Duodenal mucosa (tissue), 2 donors: Measurements from ENCODE around the gene SCARF1.

Source experiments
- H3K27ac ChIP-seq: one replicate; pipeline ENCODE4 v1.7.0; 2013; ENCODE audit warnings: low read depth, low read length
- H3K27me3 ChIP-seq, 2 donors: one replicate each; pipeline ENCODE4 v1.7.0; 2013; ENCODE audit warnings: low read length in 2 of 2, control low read depth in 1 of 2; ENCODE audit not compliant: insufficient read depth in 2 of 2, control insufficient read depth in 1 of 2
- H3K36me3 ChIP-seq, 2 donors: one replicate each; pipeline ENCODE4 v1.7.0; 2013; ENCODE audit warnings: low read length in 2 of 2, control low read depth in 1 of 2; ENCODE audit not compliant: insufficient read depth in 2 of 2, control insufficient read depth in 1 of 2
- H3K4me1 ChIP-seq, 2 donors: one replicate each; pipeline ENCODE4 v1.7.0; 2013; ENCODE audit warnings: low read length in 2 of 2, control low read depth in 1 of 2; ENCODE audit not compliant: insufficient read depth in 2 of 2, control insufficient read depth in 1 of 2
- H3K4me3 ChIP-seq, 2 donors: one replicate each; pipeline ENCODE4 v1.7.0; 2013; ENCODE audit warnings: low read length in 2 of 2, low read depth in 1 of 2
- H3K9ac ChIP-seq, 2 donors: one replicate each; pipeline ENCODE4 v1.7.0; 2013; ENCODE audit warnings: low read length in 2 of 2, low read depth in 1 of 2
- H3K9me3 ChIP-seq, 2 donors: one replicate each; pipeline ENCODE4 v1.7.0; 2013; ENCODE audit warnings: low read length in 2 of 2, control low read depth in 1 of 2; ENCODE audit not compliant: control insufficient read depth in 1 of 2

The SCARF1 gene

DNA sequence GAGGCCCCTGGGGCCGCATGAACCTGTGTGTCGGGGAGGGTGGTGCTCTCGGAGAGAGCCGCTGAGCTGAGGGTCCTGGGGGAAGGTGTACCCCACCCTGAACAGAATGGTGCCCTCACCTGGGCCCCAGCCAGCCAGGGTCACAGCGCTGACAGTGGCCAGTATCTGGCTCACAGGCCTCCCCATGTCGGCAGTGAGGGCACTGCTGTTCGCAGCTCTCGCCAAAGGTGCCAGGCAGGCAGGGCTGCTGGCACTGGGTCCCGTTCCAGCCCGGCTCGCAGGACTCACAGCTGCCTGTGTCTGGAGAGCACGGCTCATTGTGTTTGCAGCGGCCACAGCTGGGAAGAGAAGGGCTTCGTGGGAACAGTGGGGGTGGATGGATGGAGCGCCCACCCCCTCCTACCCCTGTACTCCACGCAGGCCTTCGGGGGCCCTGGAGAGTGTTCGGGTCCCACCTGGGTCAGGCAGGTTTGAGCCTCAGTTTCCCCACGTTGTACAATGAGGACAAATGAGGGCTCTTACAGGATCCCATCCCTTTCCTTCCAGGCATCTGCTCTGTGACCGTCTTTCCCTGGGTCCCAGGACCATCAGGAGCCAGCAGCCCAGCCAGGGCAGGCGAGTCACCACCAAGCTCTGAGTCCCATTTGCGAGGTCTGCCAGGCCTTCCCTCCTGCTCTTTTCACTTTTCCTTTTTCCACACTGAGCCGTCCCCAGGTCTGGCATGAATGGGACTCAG lies 5.0 kb downstream of the SCARF1 start:
- Histone ChIP-seq H3K4me1 (peaks cover 8 to 19% of the 10 kb centered on the region in 2 donors), H3K27me3 (no peaks in the 10 kb centered on the region), H3K36me3 (peaks cover 0 to under 1% of the 10 kb centered on the region in 2 donors), H3K27ac (no peak overlapping the region), H3K9me3 (no peaks in the 10 kb centered on the region), H3K4me3 (no peak overlapping the region), H3K9ac (no peak overlapping the region)

DNA sequence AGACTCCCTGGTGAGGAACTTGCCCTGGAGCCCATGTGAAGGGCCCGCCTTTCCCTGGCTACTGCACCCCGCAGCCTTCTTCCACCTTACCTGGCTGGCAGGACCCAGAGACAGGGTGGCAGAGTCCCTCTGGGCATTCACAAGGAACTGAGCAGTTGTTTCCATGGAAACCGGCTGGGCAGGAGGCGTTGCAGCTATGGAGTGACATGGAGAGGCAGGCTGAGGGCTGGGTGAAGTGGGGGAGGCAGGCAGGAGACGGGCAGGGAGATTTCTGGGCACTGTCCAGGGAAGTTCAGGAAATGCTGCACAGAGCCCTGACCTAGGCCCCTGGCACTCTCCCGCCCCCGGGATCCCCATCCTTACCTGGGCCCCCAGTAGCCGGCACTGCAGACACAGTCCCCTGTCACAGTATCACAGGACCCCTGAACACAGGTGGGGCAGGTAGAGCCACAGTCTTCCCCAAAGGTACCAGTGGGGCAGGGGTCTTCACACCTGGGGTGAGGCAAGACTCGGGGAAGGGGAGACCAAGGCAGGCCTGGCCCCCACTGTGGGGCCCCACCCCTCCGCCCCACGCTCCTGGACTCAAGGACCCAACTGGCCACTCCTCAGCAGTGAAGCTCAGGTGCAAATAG lies 5.9 kb downstream of the SCARF1 start:
- Histone ChIP-seq H3K27me3 (no peaks in the 10 kb centered on the region), H3K36me3 (peaks cover 0 to 3% of the 10 kb centered on the region in 2 donors), H3K9ac (no peak overlapping the region), H3K27ac (no peak overlapping the region), H3K4me3 (no peak overlapping the region), H3K4me1 (peaks cover 8 to 14% of the 10 kb centered on the region in 2 donors), H3K9me3 (no peaks in the 10 kb centered on the region)

- Histone ChIP-seq H3K27me3 (no peaks in the 10 kb centered on the region), H3K9ac (no peak overlapping the region), H3K4me1 (peaks cover 0 to 5% of the 10 kb centered on the region in 2 donors), H3K36me3 (peaks cover 0 to 3% of the 10 kb centered on the region in 2 donors), H3K4me3 (no peak overlapping the region), H3K9me3 (no peaks in the 10 kb centered on the region), H3K27ac (no peak overlapping the region)
These were observed 6.8 kb downstream of the SCARF1 start for GRCh38 chr17:1638624-1639300.

DNA sequence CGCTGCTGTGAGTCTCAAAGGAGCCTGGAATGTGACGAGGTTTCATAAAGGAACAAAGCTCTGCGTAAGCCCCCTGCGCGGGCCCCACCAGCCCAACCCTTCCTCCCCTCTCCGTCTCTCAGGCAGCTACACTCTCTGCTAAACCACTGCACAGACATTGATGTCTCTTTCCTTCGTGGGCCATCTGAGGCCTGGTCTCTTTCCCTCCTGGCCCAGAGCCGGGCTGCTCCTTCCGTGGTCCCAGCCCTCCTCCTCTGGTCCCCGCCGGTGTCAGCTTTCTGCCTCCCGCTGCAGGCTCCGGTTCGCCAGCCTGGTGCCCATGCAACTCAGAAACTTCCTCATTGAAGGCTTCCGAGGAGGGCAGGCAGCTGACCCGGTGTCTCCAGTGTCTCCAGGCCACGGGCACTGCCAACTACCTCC lies 7.4 kb downstream of the SCARF1 start:
- Histone ChIP-seq H3K36me3 (peaks cover 0 to 3% of the 10 kb centered on the region in 2 donors), H3K9me3 (no peaks in the 10 kb centered on the region), H3K27ac (no peak overlapping the region), H3K4me3 (no peak overlapping the region), H3K9ac (no peak overlapping the region), H3K4me1 (peaks cover 0 to 4% of the 10 kb centered on the region in 2 donors), H3K27me3 (no peaks in the 10 kb centered on the region)

DNA sequence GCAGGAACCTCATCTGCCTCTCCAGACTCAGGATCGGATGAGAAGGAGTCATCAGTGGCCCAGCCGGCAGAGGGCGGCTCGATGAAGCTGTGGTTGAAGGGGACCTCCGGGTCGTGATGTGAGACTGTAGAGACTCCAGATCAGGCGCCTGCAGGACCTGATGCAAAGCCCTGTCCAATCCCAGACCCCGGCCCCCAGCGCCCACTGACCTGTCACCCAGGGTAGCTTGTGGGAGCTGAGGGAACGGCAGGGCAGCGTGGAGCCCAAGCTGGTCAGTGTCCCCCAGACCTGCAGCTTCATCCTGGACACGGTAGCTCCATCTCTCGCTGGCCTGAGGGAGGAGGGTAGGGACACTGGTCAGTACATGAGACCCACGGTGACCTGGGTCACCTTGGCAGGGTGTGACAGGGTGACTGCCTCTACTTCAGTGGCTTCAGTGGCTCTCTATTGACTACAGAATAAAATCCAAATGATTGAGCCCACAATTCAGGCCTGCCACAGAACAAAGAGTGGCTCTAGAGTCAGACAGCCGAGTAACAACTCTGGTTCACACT lies 8.7 kb downstream of the SCARF1 start:
- peaks cover 0 to 4% of the 10 kb centered on the region in 2 donors for H3K4me1 ChIP-seq
- no peaks in the 10 kb centered on the region for H3K9me3 ChIP-seq
- no peaks in the 10 kb centered on the region for H3K27me3 ChIP-seq
- no peak overlapping the region for H3K27ac ChIP-seq
- no peak overlapping the region for H3K9ac ChIP-seq
- peaks cover 0 to 3% of the 10 kb centered on the region in 2 donors for H3K36me3 ChIP-seq
- H3K4me3 ChIP-seq, result no peak overlapping the region

- no peak overlapping the region for H3K27ac ChIP-seq
These were observed 9.7 kb downstream of the SCARF1 start for GRCh38 chr17:1635675-1636465.

DNA sequence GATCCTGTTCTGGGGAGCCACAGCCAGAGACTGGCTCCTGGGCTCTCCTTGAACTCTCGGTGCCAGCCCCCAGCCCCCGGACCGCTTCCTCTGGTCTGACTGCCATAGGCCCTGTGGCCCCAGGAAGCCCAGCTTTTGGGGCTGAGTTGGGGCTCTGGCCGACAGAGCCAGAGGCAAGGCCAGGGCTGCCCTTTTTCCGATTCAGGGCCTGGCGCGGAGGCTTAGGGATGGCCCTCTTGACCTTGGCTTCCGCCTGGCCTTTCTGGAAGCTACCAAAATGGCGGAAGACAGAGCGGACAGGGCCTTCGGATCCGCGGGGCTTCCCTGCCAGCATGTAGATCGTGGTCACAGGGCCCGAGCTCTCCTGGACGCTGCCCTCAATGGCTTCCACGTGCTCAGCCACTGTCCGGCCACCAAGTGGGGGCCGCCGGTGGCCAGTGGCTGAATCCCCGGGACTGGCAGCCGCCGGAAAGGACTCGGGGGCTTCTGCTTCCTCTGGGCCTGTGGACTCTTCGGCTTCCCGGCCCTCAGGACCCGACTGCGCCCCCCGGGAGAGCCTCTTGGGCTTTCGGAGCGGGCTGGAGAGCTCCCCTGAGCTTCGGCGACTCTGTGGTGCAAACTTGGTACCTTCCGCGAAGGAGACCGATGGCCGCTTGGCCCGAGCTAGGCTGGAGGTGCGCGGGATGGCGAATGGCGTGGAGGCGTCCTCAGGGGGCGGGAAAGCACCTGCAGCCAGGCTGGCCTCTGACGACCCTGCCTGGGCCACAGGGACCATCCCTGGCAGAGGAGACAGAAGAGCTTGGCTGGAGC lies 10.5 kb downstream of the SCARF1 start:
- no peaks in the 10 kb centered on the region for H3K9me3 ChIP-seq
- H3K27ac ChIP-seq, result no peak overlapping the region
- H3K36me3 ChIP-seq, result peaks cover 0 to 3% of the 10 kb centered on the region in 2 donors
- no peaks in the 10 kb centered on the region for H3K4me1 ChIP-seq
- no peaks in the 10 kb centered on the region for H3K27me3 ChIP-seq
- no peak overlapping the region for H3K4me3 ChIP-seq
- H3K9ac ChIP-seq, result no peak overlapping the region

More at GRCh38 chr17:1635675-1636465, 9.7 kb downstream of the SCARF1 start:
- Histone ChIP-seq H3K9ac (no peak overlapping the region), H3K27me3 (no peaks in the 10 kb centered on the region), H3K36me3 (peaks cover 0 to 3% of the 10 kb centered on the region in 2 donors), H3K9me3 (no peaks in the 10 kb centered on the region), H3K4me3 (no peak overlapping the region), H3K4me1 (peaks cover 0 to 4% of the 10 kb centered on the region in 2 donors)

GRCh38 chr17:1630662-1631061 lies 14.9 kb downstream of the SCARF1 start:
- Histone ChIP-seq H3K4me3 (no peak overlapping the region), H3K9ac (no peak overlapping the region), H3K27me3 (no peaks in the 10 kb centered on the region), H3K9me3 (no peaks in the 10 kb centered on the region), H3K4me1 (peaks cover 24 to 25% of the 10 kb centered on the region in 2 donors), H3K27ac (no peak overlapping the region), H3K36me3 (peaks cover 0 to 3% of the 10 kb centered on the region in 2 donors)
